ENCODE measurements around the gene CHIT1. TPM values are rescaled to one million over a fixed set of nuclear protein-coding genes. Genes with fewer than 3 reads are reported as not detected.

CHIT1 gene
- total RNA-seq, 2 experiments from 2014 or later, result 0.56 to 0.74 TPM

DNA sequence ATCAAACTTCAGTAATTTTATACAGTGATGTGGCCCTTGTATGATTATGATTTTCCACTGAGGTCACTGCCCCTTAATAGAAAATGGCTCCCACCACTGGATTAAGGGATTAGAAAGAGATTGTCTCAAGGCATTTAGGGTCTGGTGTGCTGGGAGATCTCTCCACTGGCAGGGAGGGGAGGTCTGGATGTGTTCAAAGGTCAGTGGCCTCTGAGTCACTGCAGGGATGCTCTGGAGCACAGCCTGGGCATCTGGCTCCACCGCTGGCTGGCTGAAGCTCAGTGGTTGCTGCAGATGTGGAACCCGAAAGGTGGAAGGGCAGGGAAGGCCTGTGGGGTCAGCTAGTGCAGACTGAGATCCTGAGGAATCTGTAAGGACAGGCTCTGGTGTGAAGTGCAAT lies 24.7 kb downstream of the CHIT1 start:
- intact Hi-C loops (cut with micrococcal nuclease), result no loop called here
- H3K4me1 Mint-ChIP-seq (ENCODE audit: low read depth), result no peaks in the 10 kb centered on the region
- H3K27ac Mint-ChIP-seq, result no peak overlapping the region
- no peaks in the 10 kb centered on the region for H3K36me3 Mint-ChIP-seq (ENCODE audit: low read depth)
- CTCF ChIA-PET, result interaction anchor here (3.1 kb wide), 1 partner anchor 11 kb away, joined by 15 read pairs; no protein-coding TSS in a partner anchor
- no peak for TF ChIP-seq CTCF (IDR thresholded peaks at IDR 0.05)
- POLR2A ChIA-PET, result no interaction called here
- no peaks in the 10 kb centered on the region for H3K27me3 Mint-ChIP-seq
- DNase-seq, result no peak
- H3K9me3 Mint-ChIP-seq, result no peaks in the 10 kb centered on the region
- no peak overlapping the region for H3K4me3 Mint-ChIP-seq
- ATAC-seq, result no peak

GRCh38 chr1:203202431-203203245 lies 26.8 kb downstream of the CHIT1 start:
- no peaks in the 10 kb centered on the region for H3K4me1 Mint-ChIP-seq (ENCODE audit: low read depth)
- intact Hi-C loops (cut with micrococcal nuclease), result no loop called here
- CTCF ChIA-PET, result interaction anchor here (1.0 to 3.5 kb wide), 3 partner anchors 14 to 84 kb away, joined by 3 to 23 read pairs (median 5); no protein-coding TSS in a partner anchor
- no peak for TF ChIP-seq CTCF (IDR thresholded peaks at IDR 0.05)
- H3K27me3 Mint-ChIP-seq, result no peaks in the 10 kb centered on the region
- no peaks in the 10 kb centered on the region for H3K9me3 Mint-ChIP-seq
- no peak overlapping the region for H3K4me3 Mint-ChIP-seq
- no peak for DNase-seq
- ATAC-seq, result no peak
- H3K27ac Mint-ChIP-seq, result no peak overlapping the region
- POLR2A ChIA-PET, result no interaction called here
- H3K36me3 Mint-ChIP-seq (ENCODE audit: low read depth), result no peaks in the 10 kb centered on the region

- ChIA-PET CTCF (interaction anchor here (1.4 to 3.5 kb wide), 2 partner anchors 15 to 83 kb away, joined by 3 to 23 read pairs; no protein-coding TSS in a partner anchor), POLR2A (no interaction called here)
- no peaks in the 10 kb centered on the region for H3K9me3 Mint-ChIP-seq
- no peak overlapping the region for H3K27ac Mint-ChIP-seq
- intact Hi-C loops (cut with micrococcal nuclease), result no loop called here
- no peak overlapping the region for H3K4me3 Mint-ChIP-seq
- no peaks in the 10 kb centered on the region for H3K36me3 Mint-ChIP-seq (ENCODE audit: low read depth)
- DNase-seq, result no peak
- no peak for ATAC-seq
- no peaks in the 10 kb centered on the region for H3K27me3 Mint-ChIP-seq
- TF ChIP-seq CTCF (IDR thresholded peaks at IDR 0.05), result no peak
- no peaks in the 10 kb centered on the region for H3K4me1 Mint-ChIP-seq (ENCODE audit: low read depth)
Measured at GRCh38 chr1:203201516-203202205, 27.8 kb downstream of the CHIT1 start.

- no peaks in the 10 kb centered on the region for H3K4me1 Mint-ChIP-seq (ENCODE audit: low read depth)
- H3K27ac Mint-ChIP-seq, result no peak overlapping the region
- ChIA-PET POLR2A (no interaction called here), CTCF (interaction anchor here (1.3 to 3.5 kb wide), 2 partner anchors 16 to 28 kb away, joined by 3 to 23 read pairs; no protein-coding TSS in a partner anchor)
- H3K4me3 Mint-ChIP-seq, result no peak overlapping the region
- TF ChIP-seq CTCF (IDR thresholded peaks at IDR 0.05), result no peak
- H3K27me3 Mint-ChIP-seq, result no peaks in the 10 kb centered on the region
- no peak for DNase-seq
- intact Hi-C loops (cut with micrococcal nuclease), result no loop called here
- no peak for ATAC-seq
- H3K9me3 Mint-ChIP-seq, result no peaks in the 10 kb centered on the region
- no peaks in the 10 kb centered on the region for H3K36me3 Mint-ChIP-seq (ENCODE audit: low read depth)
Measured at GRCh38 chr1:203200916-203201315, 28.6 kb downstream of the CHIT1 start.

Measured in activated CD8-positive, alpha-beta T cell treated with anti-CD3 and anti-CD28 coated beads for 36 hours (primary cell).